Measurements from ENCODE around the gene TGM1. TPM values are rescaled to one million over a fixed set of nuclear protein-coding genes. Genes with fewer than 3 reads are reported as not detected.

Gene TGM1
- total RNA-seq, 1 experiment from 2014 or later, result 3.2 TPM

DNA sequence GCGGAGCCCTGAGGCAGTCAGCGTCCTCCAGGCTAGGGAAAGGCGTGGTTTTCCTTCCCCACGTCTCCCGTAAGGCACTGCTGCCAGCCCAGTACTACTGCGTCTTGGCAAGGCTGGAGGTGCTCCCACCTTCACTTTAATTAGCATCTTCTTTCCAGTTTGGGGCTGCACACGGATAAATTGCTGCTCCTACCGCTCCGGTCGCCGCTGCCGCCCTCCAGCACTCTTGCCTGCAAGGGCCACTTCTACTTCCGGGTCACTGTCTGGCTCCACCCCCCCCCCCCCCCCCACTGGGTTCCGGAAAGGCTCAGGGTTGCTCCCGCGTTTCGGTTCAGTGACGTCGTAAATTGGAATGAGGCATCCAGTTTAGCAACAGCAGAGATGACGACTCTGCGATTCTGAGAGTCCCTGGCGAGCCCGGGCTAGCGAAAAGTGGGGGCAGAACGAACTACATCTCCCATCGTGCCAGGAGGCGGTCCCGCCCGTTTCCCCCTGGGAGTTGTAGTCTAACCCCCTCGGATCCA, 30.8 kb downstream of the TGM1 start, which contains the start of gene NEDD8:
NEDD8 (minus strand) TSS at position 247 of the 524 bp plus-strand sequence; CDS start at position 147, 100 bp downstream.
- H3K36me3 ChIP-seq (ENCODE audit: low read depth, low read length), result peaks cover 14% of the 10 kb centered on the region
- H3K4me1 ChIP-seq (ENCODE audit: insufficient read depth, low read length), result peaks cover 27% of the 10 kb centered on the region
- CTCF ChIA-PET, result no interaction called here
- peak within 1 kb of the TSS; percentile 97 for H2AFZ ChIP-seq (ENCODE audit: low read length)
- H3K27me3 ChIP-seq (ENCODE audit: low read length), result no peaks in the 10 kb centered on the region
- H3K27ac ChIP-seq (ENCODE audit: low read length), result peak within 1 kb of the TSS; percentile 80
- peak within 1 kb of the TSS; percentile 98 for H3K4me3 ChIP-seq (ENCODE audit: low read length)
- no TSS peak for BruUV-seq (replicated peaks)
- POLR2A ChIA-PET (ENCODE audit: unreplicated experiment), result no interaction called here
- no peaks in the 10 kb centered on the region for H3K9me3 ChIP-seq (ENCODE audit: low read length)
- H3K79me2 ChIP-seq (ENCODE audit: low read length), result peaks cover 73% of the 10 kb centered on the region
- ATAC-seq, result peak; percentile 80
- H3F3A ChIP-seq (ENCODE audit: low read length, unreplicated experiment), result no peaks in the 10 kb centered on the region
- intact Hi-C loops (cut with micrococcal nuclease), result loop anchor here (1.0 to 2.0 kb wide), 2 partner anchors 10 to 15 kb away; partner anchors contain the start of genes MDP1 and TINF2
- H3K9me2 ChIP-seq (replicated peaks; ENCODE audit: low read length), result no peaks in the 10 kb centered on the region
- peak within 1 kb of the TSS; percentile 92 for H3K9ac ChIP-seq (ENCODE audit: low read length)
- H4K20me1 ChIP-seq (ENCODE audit: low read length), result no peaks in the 10 kb centered on the region
- H3K4me2 ChIP-seq (ENCODE audit: low read length), result peak within 1 kb of the TSS; percentile 97
- peak; percentile 92 for DNase-seq
- TF ChIP-seq EZH2 (IDR thresholded peaks at IDR 0.05; ENCODE audit: low read length, unreplicated experiment) (no peak), CTCF (conservative IDR thresholded peaks at IDR 0.05; ENCODE audit: low read depth, low read length) (no peak), EZH2phosphoT487 (IDR thresholded peaks at IDR 0.05; ENCODE audit: borderline replicate concordance, low read length) (no peak)

DNA sequence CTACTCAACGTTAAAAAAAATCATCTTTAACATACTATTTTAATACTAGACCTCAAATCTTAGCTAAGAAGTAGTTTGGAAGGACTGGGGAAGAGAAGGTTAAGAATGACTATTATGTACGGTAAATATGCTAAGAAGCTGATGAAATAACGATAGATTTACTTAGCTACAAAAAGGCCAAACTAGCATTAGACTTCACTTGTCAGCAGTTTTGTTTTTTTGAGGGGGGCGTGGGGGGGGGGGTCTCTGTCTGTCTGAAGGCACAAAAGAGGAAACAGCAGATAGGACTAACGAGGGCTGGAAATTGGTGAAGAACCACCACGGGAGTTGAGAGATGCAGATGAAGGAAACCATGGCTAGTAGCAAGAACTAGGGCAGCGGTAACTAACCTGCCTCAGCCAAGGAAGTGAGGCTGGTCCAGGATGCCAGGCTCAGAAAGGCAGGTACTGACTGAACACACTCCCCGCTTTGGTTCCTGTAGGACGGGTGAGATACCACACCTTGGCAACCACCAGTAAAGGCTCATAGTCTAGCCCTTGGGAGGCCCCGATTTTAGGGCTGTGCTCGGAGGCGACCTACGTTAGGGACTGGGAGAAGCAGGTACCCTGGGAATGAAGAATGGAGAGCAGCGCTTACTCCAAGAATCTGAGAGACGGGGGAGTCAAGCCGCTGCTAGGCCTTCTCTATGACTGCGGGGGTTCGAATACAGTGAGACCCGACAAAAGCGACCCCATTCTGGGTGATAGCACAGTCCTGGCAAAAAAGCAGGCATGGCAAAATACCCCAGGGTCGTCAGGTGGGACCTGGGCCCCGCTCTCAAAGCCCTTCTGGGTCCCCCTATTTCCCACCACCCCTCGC, 31.5 kb downstream of the TGM1 start:
- CTCF ChIA-PET, result no interaction called here
- Histone ChIP-seq H3K4me3 (ENCODE audit: low read length) (peak overlapping the region; percentile 98), H2AFZ (ENCODE audit: low read length) (peak overlapping the region; percentile 97), H3K27me3 (ENCODE audit: low read length) (no peaks in the 10 kb centered on the region), H3K4me2 (ENCODE audit: low read length) (peak overlapping the region; percentile 97), H3K9me3 (ENCODE audit: low read length) (no peaks in the 10 kb centered on the region), H3K9ac (ENCODE audit: low read length) (peak overlapping the region; percentile 92), H4K20me1 (ENCODE audit: low read length) (no peaks in the 10 kb centered on the region), H3K9me2 (replicated peaks; ENCODE audit: low read length) (no peaks in the 10 kb centered on the region), H3K27ac (ENCODE audit: low read length) (peak overlapping the region; percentile 80), H3F3A (ENCODE audit: low read length, unreplicated experiment) (no peaks in the 10 kb centered on the region), H3K36me3 (ENCODE audit: low read depth, low read length) (peaks cover 7% of the 10 kb centered on the region; the same call in 1 of the 2 replicates), H3K4me1 (ENCODE audit: insufficient read depth, low read length) (peaks cover 27% of the 10 kb centered on the region), H3K79me2 (ENCODE audit: low read length) (peaks cover 80% of the 10 kb centered on the region)
- no peak for TF ChIP-seq CTCF (conservative IDR thresholded peaks at IDR 0.05; ENCODE audit: low read depth, low read length)
- no peak for TF ChIP-seq EZH2phosphoT487 (IDR thresholded peaks at IDR 0.05; ENCODE audit: borderline replicate concordance, low read length)
- no peak for TF ChIP-seq EZH2 (IDR thresholded peaks at IDR 0.05; ENCODE audit: low read length, unreplicated experiment)
- DNase-seq (no peak), ATAC-seq (peak; percentile 12)
- POLR2A ChIA-PET (ENCODE audit: unreplicated experiment), result no interaction called here
- TSS peak; percentile 70 for BruUV-seq (replicated peaks)
- intact Hi-C loops (cut with micrococcal nuclease), result loop anchor here (1.0 to 2.0 kb wide), 2 partner anchors 11 to 15 kb away; partner anchors contain the start of genes MDP1 and TINF2
